BJ (cell line): Measurements from ENCODE around the gene CNN3. TPM values are rescaled to one million over a fixed set of nuclear protein-coding genes. Genes with fewer than 3 reads are reported as not detected.

Experiments used
- CTCF ChIA-PET: fragments of 350-600 bp; formaldehyde crosslinking; extraction: SDS; loops from one replicate; lab custom pipeline; 2021; ENCODE audit warnings: antibody characterized with exemption, inconsistent platforms; lab: Yijun Ruan, JAX
- POLR2A ChIA-PET: fragments of 300-600 bp; sonication (Branson Sonifier 250); formaldehyde crosslinking; extraction: SDS; loops from one replicate; lab custom pipeline; 2021; ENCODE audit warnings: antibody characterized with exemption; lab: Charles Lee
- DNase-seq: peaks from one replicate; pipeline ENCODE4 v3.0.0-alpha.2; 2011; ENCODE audit warnings: low read depth
- H3K27me3 ChIP-seq: 2 replicates; pipeline ENCODE4 v1.6.0; 2011; ENCODE audit warnings: low read length; ENCODE audit not compliant: control insufficient read depth, insufficient read depth
- H3K36me3 ChIP-seq: 2 replicates; pipeline ENCODE4 v1.5.1; 2011; ENCODE audit warnings: low read length; ENCODE audit not compliant: control insufficient read depth, insufficient read depth
- H3K4me3 ChIP-seq: 2 replicates; pipeline ENCODE4 v1.5.1; 2011; ENCODE audit warnings: low read depth, mild to moderate bottlenecking, control low read depth, low read length
- polyA plus RNA-seq: library from polyadenylated mRNA; depleted of rRNA; stranded (reverse); fragments of >200 nt; gene quantifications from 2 replicates; pipeline ENCODE4 v1.2.3, GENCODE V29; 2011
- TF ChIP-seq, protein P1 (sequence below): IDR thresholded peaks from 2 replicates; pipeline ENCODE4 v1.5.1; 2011; ENCODE audit warnings: low read depth, mild to moderate bottlenecking, control low read depth, inconsistent platforms, low read length, moderate library complexity; ENCODE audit not compliant: insufficient read depth

Gene CNN3
- polyA plus RNA-seq, 1 experiment: 169 TPM

DNA sequence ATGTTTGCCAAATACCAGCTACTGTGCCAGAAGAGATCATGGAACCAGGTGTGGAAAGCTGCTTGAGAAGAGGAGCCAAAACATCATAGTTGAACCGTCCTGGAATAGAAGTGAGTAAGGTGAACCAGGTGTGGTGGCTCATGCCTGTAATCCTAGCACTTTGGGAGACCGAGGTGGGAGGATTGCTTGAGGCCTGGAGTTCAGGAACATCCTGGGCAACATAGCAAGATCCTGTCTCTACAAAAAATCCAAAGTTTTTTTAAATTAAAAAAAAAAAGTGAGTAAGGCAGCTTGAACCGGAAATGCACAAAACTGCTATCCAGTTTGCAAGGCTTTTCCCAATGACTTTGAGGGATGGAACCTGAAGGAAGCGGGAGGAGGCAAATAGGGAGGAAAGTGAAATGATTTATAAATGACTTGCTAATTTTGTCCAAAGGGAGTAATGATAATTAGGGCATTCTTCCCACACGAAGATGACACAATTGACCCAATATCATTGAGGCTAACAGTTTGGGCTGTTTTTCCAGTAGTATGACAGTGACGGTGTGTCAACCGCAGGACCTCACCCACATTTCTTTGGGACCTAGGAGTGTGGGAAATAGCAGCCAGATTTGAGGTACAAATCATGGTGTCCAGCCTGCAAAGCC, 1.5 kb upstream of the CNN3 start:
- no peak overlapping the region for H3K4me3 ChIP-seq

DNA sequence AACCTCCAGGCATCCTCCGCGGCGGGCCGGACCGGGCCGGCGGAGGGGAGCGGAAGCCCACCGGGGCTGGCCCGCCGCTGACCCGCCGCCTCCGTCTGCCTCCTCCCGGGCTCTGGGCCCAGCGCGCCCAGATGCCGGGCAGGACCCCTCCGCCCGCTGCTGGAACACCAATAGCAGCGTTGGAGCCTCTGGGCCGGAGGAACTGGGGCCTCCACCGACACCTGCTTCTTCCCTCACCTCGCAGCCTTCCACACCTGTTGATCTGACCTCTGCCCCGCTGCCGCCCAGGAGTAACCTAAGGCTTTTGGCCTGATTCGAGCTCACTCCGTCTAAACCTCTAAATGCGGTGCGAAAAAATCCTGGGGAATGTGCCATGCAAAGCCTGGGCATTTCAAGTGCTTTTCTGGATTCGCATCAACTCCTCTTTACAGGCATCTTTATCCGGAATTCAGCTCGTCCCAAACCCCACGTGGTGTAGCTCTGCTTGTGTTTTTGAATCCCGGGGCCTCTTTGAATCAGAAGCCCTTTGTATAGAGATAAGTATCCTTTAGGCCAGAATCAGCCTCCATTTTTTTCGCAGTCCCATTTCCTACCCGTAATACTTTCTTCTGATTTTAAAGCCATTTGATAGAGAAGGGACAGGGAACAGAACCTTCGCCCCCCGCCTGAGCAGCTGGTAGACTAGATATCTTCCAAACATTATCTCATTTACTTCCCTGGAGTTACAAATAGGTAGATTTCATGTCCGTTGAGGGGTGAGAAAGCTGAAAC, 680 bp upstream of the CNN3 start:
- ChIA-PET POLR2A (interaction anchor here (0.9 kb wide), 1 partner anchor 72 kb away, joined by 3 read pairs; no protein-coding TSS in a partner anchor), CTCF (interaction anchor here (1.0 to 2.5 kb wide), 7 partner anchors 19 to 116 kb away, joined by 3 to 13 read pairs (median 4); no protein-coding TSS in a partner anchor)
- Histone ChIP-seq H3K27me3 (no peaks in the 10 kb centered on the region), H3K4me3 (peak overlapping the region; percentile 48), H3K36me3 (no peaks in the 10 kb centered on the region)
- no peak for DNase-seq
- TF ChIP-seq, protein P1, sequence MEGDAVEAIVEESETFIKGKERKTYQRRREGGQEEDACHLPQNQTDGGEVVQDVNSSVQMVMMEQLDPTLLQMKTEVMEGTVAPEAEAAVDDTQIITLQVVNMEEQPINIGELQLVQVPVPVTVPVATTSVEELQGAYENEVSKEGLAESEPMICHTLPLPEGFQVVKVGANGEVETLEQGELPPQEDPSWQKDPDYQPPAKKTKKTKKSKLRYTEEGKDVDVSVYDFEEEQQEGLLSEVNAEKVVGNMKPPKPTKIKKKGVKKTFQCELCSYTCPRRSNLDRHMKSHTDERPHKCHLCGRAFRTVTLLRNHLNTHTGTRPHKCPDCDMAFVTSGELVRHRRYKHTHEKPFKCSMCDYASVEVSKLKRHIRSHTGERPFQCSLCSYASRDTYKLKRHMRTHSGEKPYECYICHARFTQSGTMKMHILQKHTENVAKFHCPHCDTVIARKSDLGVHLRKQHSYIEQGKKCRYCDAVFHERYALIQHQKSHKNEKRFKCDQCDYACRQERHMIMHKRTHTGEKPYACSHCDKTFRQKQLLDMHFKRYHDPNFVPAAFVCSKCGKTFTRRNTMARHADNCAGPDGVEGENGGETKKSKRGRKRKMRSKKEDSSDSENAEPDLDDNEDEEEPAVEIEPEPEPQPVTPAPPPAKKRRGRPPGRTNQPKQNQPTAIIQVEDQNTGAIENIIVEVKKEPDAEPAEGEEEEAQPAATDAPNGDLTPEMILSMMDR: no peak

More for the DNA sequence above, 1.5 kb upstream of the CNN3 start:
- TF ChIP-seq, protein P1: no peak
- Histone ChIP-seq H3K36me3 (no peaks in the 10 kb centered on the region), H3K27me3 (no peaks in the 10 kb centered on the region)
- CTCF ChIA-PET: interaction anchor here (1.4 to 2.5 kb wide), 4 partner anchors 19 to 113 kb away, joined by 3 to 13 read pairs (median 6); no protein-coding TSS in a partner anchor
- POLR2A ChIA-PET: no interaction called here
- no peak for DNase-seq

DNA sequence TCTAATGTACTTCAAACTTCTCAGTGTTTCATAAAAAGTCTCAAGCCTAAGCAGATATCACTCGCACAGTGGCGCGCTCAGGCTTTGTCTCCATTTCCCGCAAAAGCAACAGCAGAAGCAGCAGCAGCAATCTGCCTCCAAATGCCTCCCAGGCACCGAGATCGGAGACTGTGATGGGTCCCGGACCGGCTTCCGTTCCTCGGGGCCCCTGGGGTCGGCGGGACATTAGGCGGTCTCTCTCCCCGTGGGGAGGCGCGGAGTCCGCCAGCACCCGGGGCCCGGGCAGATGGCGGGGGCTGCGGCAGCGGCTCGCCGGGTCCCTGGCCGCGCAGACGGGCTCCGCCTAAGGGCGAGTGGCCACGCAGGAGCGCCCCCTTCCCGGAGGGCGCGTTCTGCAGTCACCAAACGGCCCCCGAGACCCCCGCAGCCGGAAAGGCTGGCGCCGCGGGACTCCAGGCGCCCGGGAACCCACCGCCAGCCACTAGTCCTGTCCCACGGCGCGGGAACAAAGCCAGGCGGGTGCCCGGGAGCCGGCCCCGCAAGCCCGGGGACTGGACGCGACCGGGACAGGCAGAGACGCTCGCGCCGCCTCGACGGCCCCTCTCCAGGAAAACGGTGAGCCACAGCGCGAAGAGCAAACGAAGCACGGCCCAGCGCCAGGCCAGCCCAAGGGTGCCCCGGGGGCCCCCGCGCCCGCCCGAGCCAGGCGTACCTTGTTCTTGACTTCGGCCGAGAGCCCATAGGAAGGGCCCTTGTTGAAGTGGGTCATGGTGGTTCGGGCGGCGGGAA, 590 bp downstream of the CNN3 start:
- DNase-seq: no peak
- H3K36me3 ChIP-seq: no peaks in the 10 kb centered on the region
- H3K4me3 ChIP-seq: peak overlapping the region; percentile 95
- no peaks in the 10 kb centered on the region for H3K27me3 ChIP-seq
- ChIA-PET CTCF (interaction anchor here (0.8 to 4.0 kb wide), 11 partner anchors 33 to 117 kb away, joined by 3 to 17 read pairs (median 4); no protein-coding TSS in a partner anchor), POLR2A (interaction anchor here (0.6 to 2.2 kb wide), 4 partner anchors 26 to 604 kb away, joined by 3 to 5 read pairs (median 4); no protein-coding TSS in a partner anchor)
- TF ChIP-seq, protein P1: peak; percentile 46

DNA sequence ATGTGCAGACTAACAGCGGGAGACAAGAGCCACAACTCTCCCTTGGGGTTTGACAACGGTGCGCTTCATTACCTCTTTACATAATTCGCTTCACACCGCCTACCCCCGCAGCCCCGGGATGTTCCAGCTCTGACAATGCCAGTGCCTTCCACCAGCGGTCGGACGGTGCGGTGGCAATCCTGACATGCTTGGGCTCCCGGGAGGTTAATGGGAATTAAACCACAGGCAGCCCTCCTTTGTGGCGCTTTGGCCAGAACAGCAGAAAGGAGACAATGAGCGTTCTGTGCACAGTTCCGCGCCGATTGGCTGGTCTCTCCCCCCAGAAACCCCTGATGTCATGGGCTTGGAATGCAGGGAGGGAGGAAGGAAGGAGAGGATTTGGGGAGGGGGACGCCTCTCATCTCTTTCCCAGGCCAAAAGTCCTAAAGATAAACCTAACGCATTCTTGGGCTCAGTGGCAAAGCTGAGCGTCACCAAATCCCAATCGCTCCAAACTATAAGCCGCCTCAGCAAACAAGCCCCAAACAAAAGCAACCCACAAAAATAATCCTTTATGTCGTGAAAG, 1.3 kb downstream of the CNN3 start:
- DNase-seq: no peak

More for the DNA sequence above, 1.3 kb downstream of the CNN3 start:
- peak overlapping the region; percentile 95 for H3K4me3 ChIP-seq
- TF ChIP-seq, protein P1: peak; percentile 34
- ChIA-PET POLR2A (interaction anchor here (0.6 to 2.2 kb wide), 3 partner anchors 69 to 603 kb away, joined by 3 to 5 read pairs (median 4); no protein-coding TSS in a partner anchor), CTCF (interaction anchor here (0.8 to 4.0 kb wide), 8 partner anchors 23 to 118 kb away, joined by 3 to 17 read pairs (median 4); no protein-coding TSS in a partner anchor)
- no peaks in the 10 kb centered on the region for H3K36me3 ChIP-seq
- H3K27me3 ChIP-seq: no peaks in the 10 kb centered on the region
